MM.1S (cell line): Measurements from ENCODE around the gene ARID4B.

Source experiments
- DNase-seq: peaks from one replicate; pipeline ENCODE4 v3.0.0-alpha.2; 2015
- H2AFZ ChIP-seq: fragments of 300-600 bp; sonication (generic); 2 replicates; pipeline ENCODE4 v1.6.0; 2016; ENCODE audit warnings: antibody characterized with exemption, low read length
- H3F3A ChIP-seq: fragments of 300-600 bp; sonication (generic); 2 replicates; pipeline ENCODE4 v1.6.1; 2016; ENCODE audit warnings: mild to moderate bottlenecking, antibody characterized with exemption, low read length, moderate library complexity, mixed read lengths; ENCODE audit not compliant: insufficient read depth
- H3K27ac ChIP-seq: fragments of 300-600 bp; sonication (generic); 2 replicates; pipeline ENCODE4 v1.5.1; 2016; ENCODE audit warnings: mild to moderate bottlenecking, low read length
- H3K27me3 ChIP-seq: fragments of 300-600 bp; sonication (generic); replicated peaks from 2 replicates; pipeline ENCODE4 v1.6.0; 2016; ENCODE audit warnings: low read length; ENCODE audit not compliant: insufficient read depth
- H3K36me3 ChIP-seq: fragments of 300-600 bp; sonication (generic); replicated peaks from 2 replicates; pipeline ENCODE4 v1.6.1; 2016; ENCODE audit warnings: mild to moderate bottlenecking, low read length, mixed read lengths; ENCODE audit not compliant: insufficient read depth
- H3K4me1 ChIP-seq: fragments of 300-600 bp; sonication (generic); 2 replicates; pipeline ENCODE4 v1.6.1; 2016; ENCODE audit warnings: low read length, mixed read lengths
- H3K4me2 ChIP-seq: fragments of 300-600 bp; sonication (generic); 2 replicates; pipeline ENCODE4 v1.6.0; 2016; ENCODE audit warnings: low read depth, low read length
- H3K4me3 ChIP-seq: fragments of 300-600 bp; sonication (generic); 2 replicates; pipeline ENCODE4 v1.5.1; 2016; ENCODE audit warnings: low read length, mixed read lengths
- H3K79me2 ChIP-seq: fragments of 300-600 bp; sonication (generic); 2 replicates; pipeline ENCODE4 v1.6.1; 2016; ENCODE audit warnings: mixed run types, low read length, mixed read lengths
- H3K9ac ChIP-seq: fragments of 300-600 bp; sonication (generic); 2 replicates; pipeline ENCODE4 v1.6.1; 2016; ENCODE audit warnings: low read length, mixed read lengths
- H3K9me2 ChIP-seq: fragments of 300-600 bp; sonication (generic); replicated peaks from 2 replicates; pipeline ENCODE4 v1.6.1; 2016; ENCODE audit warnings: mild to moderate bottlenecking, low read length, mixed read lengths; ENCODE audit not compliant: insufficient read depth
- H3K9me3 ChIP-seq: fragments of 300-600 bp; sonication (generic); replicated peaks from 2 replicates; pipeline ENCODE4 v1.6.1; 2016; ENCODE audit warnings: mild to moderate bottlenecking, low read length, mixed read lengths; ENCODE audit not compliant: insufficient read depth
- H4K20me1 ChIP-seq: fragments of 300-600 bp; sonication (generic); 2 replicates; pipeline ENCODE4 v1.6.1; 2016; ENCODE audit warnings: mild to moderate bottlenecking, low read length, moderate library complexity, mixed read lengths; ENCODE audit not compliant: insufficient read depth
- CTCF ChIP-seq: fragments of 300-600 bp; sonication (generic); IDR thresholded peaks from 2 replicates; pipeline ENCODE4 v1.5.1; 2016; ENCODE audit warnings: antibody characterized with exemption, low read length, mixed read lengths
- EZH2 ChIP-seq: fragments of 300-600 bp; sonication (generic); optimal IDR thresholded peaks from 2 replicates; pipeline ENCODE3; 2017; ENCODE audit warnings: low read depth, mild to moderate bottlenecking, antibody characterized with exemption, low read length, mixed read lengths
- EZH2phosphoT487 ChIP-seq: fragments of 300-600 bp; sonication (generic); IDR thresholded peaks from 2 replicates; pipeline ENCODE4 v1.6.1; 2018; ENCODE audit warnings: antibody characterized with exemption, low read length

Gene ARID4B

GRCh38 chr1:235275836-235276235 is 52.1 kb downstream of the ARID4B start:
- Histone ChIP-seq H4K20me1 (peaks cover 24% of the 10 kb centered on the region; the same call in 1 of the 2 replicates), H3F3A (peaks cover 8% of the 10 kb centered on the region; the same call in 1 of the 2 replicates), H3K4me2 (no peak overlapping the region)

GRCh38 chr1:235275223-235275622 is 52.8 kb downstream of the ARID4B start:
- H3K36me3 ChIP-seq, result no peaks in the 10 kb centered on the region
- no peak overlapping the region for H3K4me3 ChIP-seq
- H3K9ac ChIP-seq, result no peak overlapping the region
- no peaks in the 10 kb centered on the region for H3K27me3 ChIP-seq
- peaks cover 20% of the 10 kb centered on the region; the same call in 1 of the 2 replicates for H4K20me1 ChIP-seq
- no peaks in the 10 kb centered on the region for H3K9me2 ChIP-seq
- H3K79me2 ChIP-seq, result peaks cover 95% of the 10 kb centered on the region
- no peak overlapping the region for H3K27ac ChIP-seq
- H3K4me1 ChIP-seq, result peaks cover 3% of the 10 kb centered on the region; the same call in 1 of the 2 replicates
- peaks cover 13% of the 10 kb centered on the region for H3F3A ChIP-seq
- TF ChIP-seq EZH2 (no peak), EZH2phosphoT487 (no peak), CTCF (no peak)
- H2AFZ ChIP-seq, result no peak overlapping the region
- DNase-seq, result no peak
- no peak overlapping the region for H3K4me2 ChIP-seq
- H3K9me3 ChIP-seq, result no peaks in the 10 kb centered on the region

More at GRCh38 chr1:235275836-235276235, 52.1 kb downstream of the ARID4B start:
- Histone ChIP-seq H3K27ac (no peak overlapping the region), H3K9ac (no peak overlapping the region), H3K27me3 (no peaks in the 10 kb centered on the region), H3K4me3 (no peak overlapping the region), H3K9me3 (no peaks in the 10 kb centered on the region), H2AFZ (no peak overlapping the region), H3K4me1 (no peaks in the 10 kb centered on the region), H3K79me2 (peaks cover 95% of the 10 kb centered on the region), H3K9me2 (no peaks in the 10 kb centered on the region), H3K36me3 (no peaks in the 10 kb centered on the region)
- no peak for TF ChIP-seq CTCF
- DNase-seq, result no peak

- Histone ChIP-seq H3K79me2 (peaks cover 94% of the 10 kb centered on the region), H4K20me1 (peaks cover 6% of the 10 kb centered on the region; the same call in 1 of the 2 replicates), H2AFZ (no peak overlapping the region), H3F3A (peaks cover 14% of the 10 kb centered on the region), H3K9me2 (no peaks in the 10 kb centered on the region), H3K4me2 (no peak overlapping the region), H3K27ac (no peak overlapping the region), H3K4me3 (no peak overlapping the region), H3K36me3 (no peaks in the 10 kb centered on the region), H3K9ac (no peak overlapping the region), H3K4me1 (peaks cover 4% of the 10 kb centered on the region; the same call in 1 of the 2 replicates), H3K27me3 (no peaks in the 10 kb centered on the region), H3K9me3 (no peaks in the 10 kb centered on the region)
- TF ChIP-seq EZH2phosphoT487, result no peak
- TF ChIP-seq EZH2, result no peak
- TF ChIP-seq CTCF, result no peak
- no peak for DNase-seq
These were observed 55.1 kb downstream of the ARID4B start for GRCh38 chr1:235272851-235273250.
